Activated CD8-positive, alpha-beta memory T cell treated with anti-CD3 and anti-CD28 coated beads, Interleukin-2, amount 50 U/mL, for 24 hours (primary cell): Measurements from ENCODE around the gene DIP2C.

Source experiments
- DNase-seq: peaks from one replicate; pipeline ENCODE4 v3.0.0-alpha.2; 2020; ENCODE audit errors: extremely low read depth

Gene DIP2C

DNA sequence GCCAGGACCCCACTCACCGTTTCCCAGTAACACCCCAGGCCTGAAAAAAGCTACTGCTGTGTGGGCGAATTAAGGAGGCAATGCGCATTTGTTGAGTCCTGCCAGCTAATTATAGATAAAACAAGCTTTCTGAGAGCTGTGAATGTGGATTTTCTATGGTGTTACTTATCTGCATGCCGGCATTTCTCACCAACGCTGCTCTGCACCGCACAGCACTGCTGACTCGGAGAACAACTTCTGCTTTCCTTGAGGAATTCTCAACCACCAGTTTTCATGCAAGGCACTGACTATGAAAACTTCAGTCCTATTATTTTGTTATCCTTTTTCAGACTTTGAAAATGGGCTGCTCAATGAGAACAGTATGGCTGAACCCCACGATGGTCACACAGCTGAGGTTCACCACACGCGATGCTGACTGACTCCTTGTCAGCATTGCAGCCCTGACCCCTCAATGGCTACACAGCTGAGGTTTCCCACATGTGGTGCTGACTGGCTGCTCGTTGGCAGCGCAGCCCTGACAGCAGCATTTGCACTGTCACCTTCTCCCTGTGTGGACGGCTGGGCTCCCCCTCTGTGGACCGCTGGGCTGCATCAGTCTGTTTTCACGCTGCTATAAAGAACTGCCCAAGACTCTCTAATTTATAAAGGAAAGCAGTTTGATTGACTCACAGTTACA is 190.6 kb downstream of the DIP2C start:
- DNase-seq, result no peak

DNA sequence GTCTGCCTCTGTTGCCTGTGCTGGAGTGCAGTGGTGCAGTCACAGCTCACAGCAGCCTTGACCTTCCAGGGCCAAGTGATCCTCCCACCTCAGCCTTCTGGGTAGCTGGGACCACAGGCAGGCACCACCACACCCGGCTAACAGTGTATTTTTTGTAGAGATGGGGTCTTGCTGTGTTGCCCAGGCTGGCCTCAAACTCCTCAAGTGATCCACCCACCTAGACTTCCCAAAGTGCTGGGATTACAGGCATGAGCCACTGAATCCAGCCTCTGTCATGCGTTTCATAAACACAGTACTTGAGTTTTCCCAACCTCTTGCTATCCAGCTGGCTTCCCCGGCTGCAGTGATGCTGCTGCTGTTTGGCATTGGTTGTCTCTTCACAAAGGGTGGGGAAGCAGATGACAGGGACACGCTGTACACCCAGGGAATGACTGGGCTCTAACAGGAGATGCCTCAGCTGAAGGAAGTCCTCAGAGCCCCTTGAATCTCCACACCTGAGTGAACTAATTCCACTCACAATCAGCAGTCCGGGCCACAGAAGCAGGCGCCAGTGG is 191.5 kb downstream of the DIP2C start:
- no peak for DNase-seq

GRCh38 chr10:497289-497688 is 192.2 kb downstream of the DIP2C start:
- DNase-seq, result no peak

DNA sequence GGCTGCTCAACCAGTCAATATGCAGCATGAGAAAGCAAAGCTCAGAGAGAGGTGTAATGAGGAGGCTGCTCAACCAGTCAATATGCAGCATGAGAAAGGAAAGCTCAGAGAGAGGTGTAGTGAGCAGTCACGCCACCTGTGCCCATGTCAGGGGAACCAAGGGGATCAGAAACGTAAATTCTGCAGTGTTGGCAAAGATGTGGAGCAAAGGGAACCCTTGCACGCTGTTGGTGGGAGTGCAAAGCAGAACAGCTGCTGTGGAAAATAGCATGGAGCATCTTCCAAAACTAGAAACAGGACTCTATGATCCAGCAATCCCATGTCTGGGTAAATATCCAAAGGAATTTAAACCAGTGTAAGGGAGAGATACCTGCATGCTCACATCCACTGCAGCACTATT is 194.9 kb downstream of the DIP2C start:
- no peak for DNase-seq

GRCh38 chr10:494149-494542 is 195.3 kb downstream of the DIP2C start:
- no peak for DNase-seq

DNA sequence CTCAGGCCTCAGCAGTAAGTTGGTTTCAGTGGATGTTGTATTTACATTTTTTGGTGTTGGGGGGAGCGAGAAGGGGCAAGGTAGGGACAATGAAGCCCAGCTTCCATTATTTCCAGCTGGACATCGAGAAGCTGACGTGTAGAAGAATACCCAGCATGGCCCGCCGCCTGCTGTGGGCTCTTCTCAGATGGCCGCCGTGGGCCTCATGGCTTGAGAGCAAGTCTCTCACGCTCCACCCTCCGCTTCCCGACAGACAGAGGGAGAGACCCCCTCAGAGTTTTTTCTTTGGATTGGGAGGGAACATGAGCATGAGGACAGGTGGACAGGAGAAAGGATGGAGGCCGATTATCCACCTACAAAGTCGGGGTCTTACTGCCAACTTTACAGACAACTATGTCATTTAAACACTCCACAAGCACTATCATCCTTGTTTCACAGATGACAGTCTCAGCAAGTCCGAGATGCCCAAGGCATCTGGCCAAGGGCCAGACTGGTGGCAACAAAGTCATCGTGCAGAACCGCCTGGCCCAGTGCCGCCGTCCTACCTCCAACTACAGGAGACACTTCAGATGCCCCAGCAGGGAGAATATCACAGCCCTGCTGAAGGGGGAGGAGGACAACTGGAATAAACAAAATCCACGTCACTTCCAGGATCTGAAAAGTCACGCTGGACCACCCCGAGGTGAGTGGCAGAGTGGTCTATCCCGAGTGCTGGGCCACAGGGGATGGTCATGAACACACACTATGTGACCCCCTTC is 195.9 kb downstream of the DIP2C start:
- no peak for DNase-seq

GRCh38 chr10:492836-493235 is 196.6 kb downstream of the DIP2C start:
- DNase-seq, result no peak

DNA sequence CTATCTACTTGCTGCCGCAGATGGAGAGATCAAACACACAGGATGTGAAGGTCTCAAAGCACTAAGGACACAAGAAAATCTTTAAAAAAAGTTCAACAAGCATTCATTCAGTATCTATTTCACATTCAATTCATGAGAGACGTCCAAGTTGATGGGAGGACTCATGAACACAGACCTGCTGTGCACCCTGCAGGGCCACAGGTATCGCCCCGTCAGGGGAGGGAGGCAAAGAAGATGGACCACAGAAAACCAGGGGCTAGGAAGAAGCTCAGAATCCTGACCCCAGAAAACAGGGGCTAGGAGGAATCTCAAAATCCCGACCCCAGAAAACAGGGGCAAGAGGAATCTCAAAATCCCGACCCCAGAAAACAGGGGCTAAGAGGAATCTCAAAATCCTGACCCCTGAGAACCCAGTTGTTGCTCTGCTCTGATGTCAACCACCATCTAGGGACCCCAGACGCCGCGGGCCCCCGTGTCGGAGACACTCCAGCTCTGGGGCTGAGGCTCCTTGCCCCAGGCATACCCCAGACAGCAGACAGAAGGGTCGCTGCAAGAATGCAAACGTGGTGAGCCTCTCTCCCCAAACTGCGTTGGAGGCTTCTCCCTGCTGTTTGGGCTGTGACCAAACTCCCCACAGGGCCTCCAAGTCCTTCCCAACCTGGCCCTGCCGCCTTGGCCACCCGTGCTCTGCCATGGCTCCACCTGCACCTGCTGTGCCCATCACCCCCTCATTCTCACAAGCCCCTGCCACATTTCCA is 197.6 kb downstream of the DIP2C start:
- no peak for DNase-seq

GRCh38 chr10:490891-491571 is 198.4 kb downstream of the DIP2C start:
- no peak for DNase-seq

GRCh38 chr10:490256-490655 is 199.2 kb downstream of the DIP2C start:
- DNase-seq, result no peak

GRCh38 chr10:489330-489729 is 200.1 kb downstream of the DIP2C start:
- DNase-seq, result no peak

- DNase-seq, result no peak
Measured at GRCh38 chr10:488933-489215, 200.6 kb downstream of the DIP2C start.

DNA sequence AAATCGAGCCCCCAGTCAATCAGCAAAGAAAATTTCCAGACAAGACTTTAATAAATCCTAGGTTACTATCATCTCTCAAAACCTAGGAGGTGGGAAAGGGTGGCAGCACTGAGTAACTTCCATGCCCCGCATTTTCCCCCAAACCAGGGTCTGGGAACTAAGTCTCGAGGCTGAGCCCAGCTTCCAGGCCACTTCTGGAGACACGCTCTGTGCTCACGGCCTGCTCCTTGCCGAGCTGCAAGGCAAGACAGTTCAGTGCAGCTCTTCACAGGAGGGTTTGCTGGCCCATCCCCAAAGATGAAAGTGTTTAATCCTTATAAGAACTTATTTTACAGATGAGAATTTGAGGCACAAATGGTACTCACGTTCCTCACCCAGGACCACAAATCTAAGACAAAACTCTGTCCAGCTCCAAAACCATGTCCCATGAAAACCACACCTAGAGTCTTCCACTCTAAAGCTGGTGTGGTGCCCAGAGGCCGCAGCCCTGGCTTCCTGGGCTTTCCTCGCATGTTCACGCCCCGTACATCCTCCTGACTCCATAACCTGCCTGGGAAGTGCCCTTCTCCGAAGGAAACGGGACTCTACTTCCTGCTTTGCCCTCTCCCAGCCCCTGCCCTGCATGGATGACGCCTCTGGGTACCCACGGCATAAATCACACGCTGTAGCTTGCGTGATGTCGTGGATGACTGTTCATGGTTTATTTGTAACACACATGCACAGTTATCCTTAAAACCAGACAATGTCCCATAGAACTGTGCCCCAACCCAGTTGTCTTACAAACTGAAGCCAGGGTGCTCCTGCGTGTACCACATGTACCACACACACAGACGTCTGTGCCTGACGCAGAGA is 201.2 kb downstream of the DIP2C start:
- no peak for DNase-seq

DNA sequence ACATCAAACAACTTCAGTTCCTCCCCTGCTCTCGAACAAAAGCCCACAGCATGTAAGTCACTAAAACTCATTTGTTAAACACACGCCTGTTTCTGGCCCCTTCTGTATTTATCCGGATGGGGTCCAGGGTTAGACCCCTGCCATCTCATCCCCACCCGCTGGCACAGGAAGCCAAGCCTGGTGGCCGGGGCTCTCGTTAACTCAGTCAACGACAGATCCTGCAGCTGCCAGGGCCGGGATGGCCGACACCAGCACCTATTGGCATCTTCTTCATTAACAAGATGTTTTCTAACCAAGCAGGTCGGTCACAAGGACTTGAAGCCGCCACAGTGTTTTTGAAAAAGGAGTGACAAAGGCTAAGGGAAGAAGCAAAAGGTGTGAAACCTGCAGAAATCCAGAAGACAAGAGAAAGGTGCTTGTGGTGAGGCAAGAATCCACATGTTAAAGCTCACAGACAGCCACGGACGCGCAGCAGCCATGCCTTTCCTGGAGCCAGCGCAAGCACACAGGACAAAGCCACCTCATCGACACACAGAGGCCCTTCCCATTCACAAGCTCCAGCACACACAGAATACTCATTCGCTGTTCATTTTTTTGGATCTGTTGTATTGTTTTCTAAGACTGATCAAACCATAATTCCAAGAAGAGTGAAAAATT is 202.7 kb downstream of the DIP2C start:
- no peak for DNase-seq

- DNase-seq, result no peak
Measured at GRCh38 chr10:486206-486605, 203.3 kb downstream of the DIP2C start.

DNA sequence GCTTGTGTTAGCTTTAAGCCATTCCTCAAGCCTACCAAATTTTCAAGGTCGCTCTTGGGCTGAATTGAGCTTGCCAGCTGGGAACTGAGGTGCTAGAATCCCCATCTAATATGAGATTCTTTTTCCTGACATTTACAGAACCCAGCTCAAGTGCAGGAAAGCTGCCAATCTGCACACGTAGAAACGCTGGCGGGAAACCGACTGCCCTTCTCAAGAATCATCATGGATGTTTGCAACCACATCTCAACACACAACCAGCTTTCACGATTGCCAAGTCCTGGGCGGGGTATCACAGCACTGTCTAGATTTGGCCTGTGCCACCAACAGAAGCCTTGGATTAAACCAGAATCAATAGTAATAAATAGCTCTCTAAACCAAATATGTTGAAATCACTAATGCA is 203.7 kb downstream of the DIP2C start:
- DNase-seq, result no peak

DNA sequence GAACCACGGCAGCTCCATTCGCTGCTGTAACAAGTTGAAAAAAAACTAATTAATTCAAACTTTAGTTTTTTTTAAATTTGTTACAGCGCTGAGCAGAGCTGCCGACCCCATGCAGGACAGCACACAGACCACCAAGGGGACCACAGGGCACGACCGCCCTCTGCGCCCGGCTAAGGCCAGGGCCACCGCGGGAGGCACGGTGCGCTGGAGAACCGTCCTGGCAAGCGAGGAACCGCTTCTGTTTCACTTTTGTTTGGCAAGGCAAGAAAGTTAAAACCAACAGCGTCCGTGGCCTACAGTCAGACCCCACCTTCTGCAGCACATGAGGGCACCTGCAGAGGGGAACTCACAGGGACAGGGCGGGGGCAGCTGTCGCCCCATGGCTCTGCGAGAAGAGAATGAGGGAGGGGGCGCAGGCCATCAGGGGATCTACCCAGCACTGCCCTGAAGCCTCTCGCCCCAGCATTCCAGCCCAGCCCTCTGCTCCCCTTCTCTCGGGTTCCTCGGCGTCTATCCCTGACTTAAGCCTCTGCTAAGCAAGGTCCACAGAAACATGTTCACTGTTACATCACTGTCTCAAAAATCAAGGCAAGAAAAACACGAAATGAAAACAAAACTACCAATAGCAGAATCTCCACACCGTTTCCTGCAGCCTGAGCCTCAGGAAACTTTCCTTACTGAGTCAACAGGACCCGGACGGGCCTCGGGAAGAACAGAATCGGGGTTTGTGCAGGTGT is 204.4 kb downstream of the DIP2C start:
- no peak for DNase-seq

GRCh38 chr10:484441-484924 is 205.0 kb downstream of the DIP2C start:
- no peak for DNase-seq

- DNase-seq, result no peak
Measured at GRCh38 chr10:483261-483660, 206.2 kb downstream of the DIP2C start.

DNA sequence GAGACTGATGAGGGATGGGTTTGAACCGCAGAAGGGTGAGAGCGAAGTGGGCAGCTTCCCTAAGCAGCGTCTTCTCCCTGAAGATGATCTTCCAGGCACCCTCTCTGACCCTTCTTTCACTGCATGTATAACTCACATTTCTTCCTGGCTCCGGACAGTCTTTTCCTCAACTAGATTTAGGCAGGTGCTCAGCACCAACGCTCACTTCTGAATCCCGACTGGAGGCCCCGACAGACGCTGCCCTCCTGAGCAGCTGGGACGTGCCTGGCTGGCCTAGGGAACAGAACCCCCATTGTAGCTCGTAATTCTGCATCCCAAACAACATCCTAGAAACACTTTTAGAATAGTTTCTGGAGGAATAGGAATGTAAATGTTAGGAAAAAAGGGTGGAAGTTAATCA is 206.6 kb downstream of the DIP2C start:
- no peak for DNase-seq
